DND-41 (cell line): ENCODE measurements around the gene AP1M1.
"Not testable (repeated sequence)": the region's sequence is repeated elsewhere in the genome, so short reads cannot be mapped to it uniquely, and the experiment has no call there.

Source experiments
- ATAC-seq: fragments of 200-7000 bp; cut with Tn5 transposase; 3 replicates; pipeline ENCODE4 v1.9.1; 2021; ENCODE audit warnings: low read depth; ENCODE audit not compliant: insufficient read depth
- DNase-seq: peaks from one replicate; pipeline ENCODE4 v3.0.0-alpha.2; 2020
- H2AFZ ChIP-seq: 2 replicates; pipeline ENCODE4 v1.6.0; 2012; ENCODE audit warnings: low read depth, low read length
- H3K27ac ChIP-seq: 2 replicates; pipeline ENCODE4 v1.5.1; 2012; ENCODE audit warnings: low read length, inconsistent platforms
- H3K27me3 ChIP-seq: fragments of 200-600 bp; sonication (generic); 2 replicates; pipeline ENCODE4 v1.6.0; 2012; ENCODE audit warnings: low read length, mild to moderate bottlenecking, inconsistent platforms; ENCODE audit not compliant: insufficient read depth, poor library complexity
- H3K36me3 ChIP-seq: 2 replicates; pipeline ENCODE4 v1.5.1; 2012; ENCODE audit warnings: low read length, inconsistent platforms; ENCODE audit not compliant: insufficient read depth
- H3K4me1 ChIP-seq: 2 replicates; pipeline ENCODE4 v1.5.1; 2012; ENCODE audit warnings: mild to moderate bottlenecking, low read length; ENCODE audit not compliant: insufficient read depth
- H3K4me2 ChIP-seq: 2 replicates; pipeline ENCODE4 v1.6.0; 2012; ENCODE audit warnings: mild to moderate bottlenecking, moderate library complexity, low read length, inconsistent platforms; ENCODE audit not compliant: insufficient read depth
- H3K4me3 ChIP-seq, 2 experiments: fragments of 200-600 bp in 1 of 2; shearing (Covaris generic) in 1 of 2; 2 replicates each; pipeline ENCODE4 v1.5.1; 2012 to 2016; ENCODE audit warnings: inconsistent platforms in 2 of 2, low read length in 2 of 2, mild to moderate bottlenecking in 2 of 2, low read depth in 1 of 2, moderate library complexity in 1 of 2
- H3K79me2 ChIP-seq: 2 replicates; pipeline ENCODE4 v1.6.0; 2012; ENCODE audit warnings: low read length, inconsistent platforms; ENCODE audit not compliant: insufficient read depth
- H3K9ac ChIP-seq: 2 replicates; pipeline ENCODE4 v1.6.0; 2012; ENCODE audit warnings: low read depth, mild to moderate bottlenecking, inconsistent platforms, low read length, moderate library complexity
- H3K9me3 ChIP-seq: 2 replicates; pipeline ENCODE4 v1.5.1; 2012; ENCODE audit warnings: low read length, moderate library complexity, mild to moderate bottlenecking, inconsistent platforms; ENCODE audit not compliant: insufficient read depth, severe bottlenecking
- H4K20me1 ChIP-seq: 2 replicates; pipeline ENCODE4 v1.6.0; 2012; ENCODE audit warnings: low read length; ENCODE audit not compliant: insufficient read depth
- CTCF ChIP-seq: IDR thresholded peaks from 2 replicates; pipeline ENCODE4 v1.5.1; 2012; ENCODE audit warnings: borderline replicate concordance, low read length, moderate library complexity, mild to moderate bottlenecking; ENCODE audit not compliant: poor library complexity, severe bottlenecking; ENCODE audit errors: extremely low read depth
- EZH2 ChIP-seq: IDR thresholded peaks from 3 replicates; pipeline ENCODE4 v1.6.1; 2012; ENCODE audit warnings: borderline replicate concordance, low read depth, mild to moderate bottlenecking, moderate library complexity, low read length, inconsistent platforms; ENCODE audit not compliant: severe bottlenecking

AP1M1 gene

GRCh38 chr19:16284505-16284904, 86.8 kb downstream of the AP1M1 start:
- Histone ChIP-seq H3K4me2 (no peak overlapping the region), H3K36me3 (no peaks in the 10 kb centered on the region), H3K4me1 (no peaks in the 10 kb centered on the region), H3K4me3 (no peak overlapping the region), H3K27me3 (peaks cover 8% of the 10 kb centered on the region), H4K20me1 (no peaks in the 10 kb centered on the region), H3K9me3 (no peaks in the 10 kb centered on the region), H3K79me2 (no peaks in the 10 kb centered on the region), H3K27ac (no peak overlapping the region), H2AFZ (no peak overlapping the region), H3K9ac (no peak overlapping the region)
- DNase-seq, result no peak
- ATAC-seq, result no peak
- TF ChIP-seq CTCF (no peak), EZH2 (no peak)

GRCh38 chr19:16285079-16285478, 87.4 kb downstream of the AP1M1 start:
- H3K4me2 ChIP-seq, H3K4me3 ChIP-seq, H3K27me3 ChIP-seq, H3K79me2 ChIP-seq, H3K36me3 ChIP-seq, ATAC-seq, H3K9me3 ChIP-seq, H3K4me1 ChIP-seq, H2AFZ ChIP-seq, DNase-seq, H4K20me1 ChIP-seq, H3K9ac ChIP-seq, H3K27ac ChIP-seq: not testable (repeated sequence)

- no peak overlapping the region for H3K4me2 ChIP-seq
- H3K79me2 ChIP-seq, result no peaks in the 10 kb centered on the region
- TF ChIP-seq CTCF, result no peak
- TF ChIP-seq EZH2, result no peak
- no peaks in the 10 kb centered on the region for H3K9me3 ChIP-seq
- no peak overlapping the region for H3K4me3 ChIP-seq
- no peaks in the 10 kb centered on the region for H4K20me1 ChIP-seq
- no peak overlapping the region for H2AFZ ChIP-seq
- H3K27me3 ChIP-seq, result peaks cover 8% of the 10 kb centered on the region
- H3K36me3 ChIP-seq, result no peaks in the 10 kb centered on the region
- no peak overlapping the region for H3K27ac ChIP-seq
- no peak overlapping the region for H3K9ac ChIP-seq
- DNase-seq (no peak), ATAC-seq (no peak; the same call in 2 of the 3 replicates)
- no peaks in the 10 kb centered on the region for H3K4me1 ChIP-seq
Observed at GRCh38 chr19:16285769-16286498, 88.2 kb downstream of the AP1M1 start.

- Histone ChIP-seq H3K36me3 (no peaks in the 10 kb centered on the region), H3K4me2 (no peak overlapping the region), H4K20me1 (no peaks in the 10 kb centered on the region), H3K27ac (no peak overlapping the region), H3K79me2 (no peaks in the 10 kb centered on the region), H3K9me3 (no peaks in the 10 kb centered on the region), H3K9ac (no peak overlapping the region), H3K4me3 (no peak overlapping the region), H3K27me3 (peaks cover 8% of the 10 kb centered on the region), H3K4me1 (no peaks in the 10 kb centered on the region), H2AFZ (no peak overlapping the region)
- ATAC-seq (no peak), DNase-seq (peak; percentile 12)
- TF ChIP-seq EZH2 (no peak), CTCF (no peak)
Observed at GRCh38 chr19:16288544-16288943, 90.8 kb downstream of the AP1M1 start.
